HEK293T (cell line): ENCODE data around the gene CBX5.

Experiments used
- ARNT ChIP-seq: fragments of 450-650 bp; IDR thresholded peaks from 2 replicates; pipeline ENCODE4 v1.6.1; 2017; ENCODE audit warnings: mild to moderate bottlenecking
- BHLHE40 ChIP-seq: fragments of 450-650 bp; IDR thresholded peaks from 2 replicates; pipeline ENCODE4 v1.6.1; 2016; ENCODE audit warnings: mild to moderate bottlenecking, moderate library complexity, borderline replicate concordance
- ELF4 ChIP-seq: fragments of 450-650 bp; IDR thresholded peaks from 2 replicates; pipeline ENCODE4 v1.6.1; 2017; ENCODE audit warnings: antibody characterized with exemption
- FOXA1 ChIP-seq: fragments of 450-650 bp; IDR thresholded peaks from 2 replicates; pipeline ENCODE4 v1.6.1; 2016; ENCODE audit warnings: mild to moderate bottlenecking
- FOXK2 ChIP-seq: fragments of 450-650 bp; IDR thresholded peaks from 2 replicates; pipeline ENCODE4 v1.6.1; 2016; ENCODE audit warnings: mild to moderate bottlenecking
- FOXM1 ChIP-seq: fragments of 450-650 bp; IDR thresholded peaks from 2 replicates; pipeline ENCODE4 v1.6.1; 2017; ENCODE audit warnings: mild to moderate bottlenecking, borderline replicate concordance
- NFRKB ChIP-seq: fragments of 450-650 bp; IDR thresholded peaks from 2 replicates; pipeline ENCODE4 v1.6.1; 2016; ENCODE audit warnings: mild to moderate bottlenecking, moderate library complexity
- TARDBP ChIP-seq: fragments of 450-650 bp; IDR thresholded peaks from 2 replicates; pipeline ENCODE4 v1.6.1; 2016

- TF ChIP-seq FOXM1 (no peak), BHLHE40 (no peak), ARNT (no peak), NFRKB (no peak), TARDBP (no peak), FOXK2 (no peak), FOXA1 (no peak), ELF4 (no peak)
Measured at GRCh38 chr12:54220567-54220966, 59.4 kb downstream of the CBX5 start.
